CD14-positive monocyte (primary cell): Measurements from ENCODE around the gene KHNYN. TPM values are rescaled to one million over a fixed set of nuclear protein-coding genes. Genes with fewer than 3 reads are reported as not detected.

ENCODE experiments used
- DNase-seq, 3 donors: peaks; one replicate each; pipeline ENCODE4 v3.0.0-alpha.2; 2011 to 2022
- H2AFZ ChIP-seq: 2 replicates; pipeline ENCODE4 v1.6.0; 2012; ENCODE audit warnings: mild to moderate bottlenecking, low read depth, low read length, inconsistent platforms; ENCODE audit not compliant: insufficient read depth, poor library complexity, severe bottlenecking
- H3K27ac ChIP-seq, 2 donors: 1 replicate in 1 of 2; 2 replicates in 1 of 2; pipeline ENCODE4 v1.5.1; 2012 to 2013; ENCODE audit warnings: low read length in 2 of 2, control low read depth in 1 of 2, inconsistent platforms in 1 of 2, low read depth in 1 of 2, mild to moderate bottlenecking in 1 of 2
- H3K27me3 ChIP-seq, 2 donors: one replicate each; pipeline versions ENCODE4 v1.6.0 to v1.6.1; 2011 to 2013; ENCODE audit warnings: low read length in 2 of 2; ENCODE audit not compliant: control insufficient read depth in 2 of 2, insufficient read depth in 2 of 2
- H3K36me3 ChIP-seq, 2 donors: replicated peaks in 1 of 2; 1 replicate in 1 of 2; 2 replicates in 1 of 2; pipeline versions ENCODE4 v1.5.1 to v1.6.1; 2012 to 2013; ENCODE audit warnings: low read length in 2 of 2, control low read depth in 1 of 2, inconsistent platforms in 1 of 2, mild to moderate bottlenecking in 1 of 2; ENCODE audit not compliant: insufficient read depth in 2 of 2, control insufficient read depth in 1 of 2
- H3K4me1 ChIP-seq, 2 donors: 1 replicate in 1 of 2; 2 replicates in 1 of 2; pipeline versions ENCODE4 v1.5.1 to v1.6.1; 2012 to 2013; ENCODE audit warnings: low read length in 2 of 2, control low read depth in 1 of 2, inconsistent platforms in 1 of 2, mild to moderate bottlenecking in 1 of 2, moderate library complexity in 1 of 2; ENCODE audit not compliant: insufficient read depth in 2 of 2, control insufficient read depth in 1 of 2
- H3K4me2 ChIP-seq: replicated peaks from 2 replicates; pipeline ENCODE3; 2012; ENCODE audit warnings: low read length, moderate library complexity, mild to moderate bottlenecking; ENCODE audit not compliant: poor library complexity, severe bottlenecking; ENCODE audit errors: extremely low read depth
- H3K4me3 ChIP-seq, 3 experiments: fragments of 200-600 bp in 1 of 3; sonication (generic) in 1 of 3; replicated peaks in 1 of 3; 1 replicate in 2 of 3; 2 replicates in 1 of 3; pipeline ENCODE4 v1.5.1; 2011 to 2013; ENCODE audit warnings: low read length in 3 of 3, mild to moderate bottlenecking in 3 of 3, control low read depth in 2 of 3, low read depth in 2 of 3, inconsistent platforms in 1 of 3, moderate library complexity in 1 of 3
- H3K79me2 ChIP-seq: 2 replicates; pipeline ENCODE4 v1.6.0; 2012; ENCODE audit warnings: mild to moderate bottlenecking, control low read depth, inconsistent platforms, low read length, moderate library complexity; ENCODE audit not compliant: insufficient read depth
- H3K9ac ChIP-seq: 2 replicates; pipeline ENCODE4 v1.6.0; 2017; ENCODE audit warnings: low read length, mild to moderate bottlenecking; ENCODE audit not compliant: insufficient read depth, poor library complexity, severe bottlenecking
- H3K9me3 ChIP-seq, 2 donors: replicated peaks in 1 of 2; 1 replicate in 1 of 2; 2 replicates in 1 of 2; pipeline versions ENCODE4 v1.5.1 to v1.6.1; 2012 to 2013; ENCODE audit warnings: low read length in 2 of 2, control low read depth in 1 of 2; ENCODE audit not compliant: control insufficient read depth in 1 of 2, insufficient read depth in 1 of 2
- H4K20me1 ChIP-seq: 2 replicates; pipeline ENCODE4 v1.6.0; 2012; ENCODE audit warnings: mild to moderate bottlenecking, low read length, control low read depth, moderate library complexity; ENCODE audit not compliant: insufficient read depth
- H3K27ac Mint-ChIP-seq, 7 donors: one replicate each; pipeline ENCODE4 v1.8.0; 2020; ENCODE audit warnings: mild to moderate bottlenecking in 7 of 7, mixed read lengths in 7 of 7, moderate library complexity in 6 of 7, inconsistent platforms in 2 of 7
- H3K27me3 Mint-ChIP-seq, 3 donors: one replicate each; pipeline ENCODE4 v1.8.0; 2021 to 2022; ENCODE audit warnings: low read depth in 3 of 3, mild to moderate bottlenecking in 3 of 3, mixed read lengths in 3 of 3, moderate library complexity in 3 of 3, inconsistent platforms in 1 of 3
- H3K36me3 Mint-ChIP-seq, 2 donors: one replicate each; pipeline ENCODE4 v1.8.0; 2020; ENCODE audit warnings: mixed read lengths in 2 of 2, inconsistent platforms in 1 of 2, mild to moderate bottlenecking in 1 of 2
- H3K4me1 Mint-ChIP-seq: one replicate; pipeline ENCODE4 v1.8.0; 2020; ENCODE audit warnings: mild to moderate bottlenecking, mixed read lengths
- H3K4me3 Mint-ChIP-seq, 2 donors: one replicate each; pipeline ENCODE4 v1.8.0; 2020; ENCODE audit warnings: mild to moderate bottlenecking in 2 of 2, mixed read lengths in 2 of 2, moderate library complexity in 1 of 2
- H3K9me3 Mint-ChIP-seq, 7 donors: one replicate each; pipeline ENCODE4 v1.8.0; 2020 to 2022; ENCODE audit warnings: mixed read lengths in 7 of 7, mild to moderate bottlenecking in 6 of 7, moderate library complexity in 6 of 7, inconsistent platforms in 2 of 7
- WGBS: methylation state at CpG from one replicate; pipeline ENCODE4 v1.1.5; 2013; ENCODE audit warnings: missing lambda C conversion rate; ENCODE audit not compliant: insufficient coverage; 5-methylcytosine and 5-hydroxymethylcytosine counted together
- intact Hi-C, 2 donors: fragments of 100-400 bp; cut with micrococcal nuclease; formaldehyde crosslinking; loops; one replicate each; pipeline versions ENCODE4 v1.15.0 to v1.15.1; 2023
- polyA plus RNA-seq, 3 donors: library from polyadenylated mRNA; depleted of rRNA in 1 of 3; unstranded in 2 of 3; stranded (reverse) in 1 of 3; fragments of 300-500 nt in 2 of 3; fragments of >200 nt in 1 of 3; fragmentation: Illumina TruSeq in 2 of 3; gene quantifications; 1 replicate in 2 of 3; 2 replicates in 1 of 3; pipeline ENCODE4 v1.2.3, GENCODE V29; 2012 to 2021
- TF ChIP-seq, protein P1 (sequence below): fragments of 200-600 bp; IDR thresholded peaks from one replicate; pipeline ENCODE4 v1.8.0; 2022; ENCODE audit warnings: antibody characterized with exemption, mild to moderate bottlenecking

KHNYN gene
- polyA plus RNA-seq, 3 donors: 12.4 to 39.8 (median 16.0) TPM

DNA sequence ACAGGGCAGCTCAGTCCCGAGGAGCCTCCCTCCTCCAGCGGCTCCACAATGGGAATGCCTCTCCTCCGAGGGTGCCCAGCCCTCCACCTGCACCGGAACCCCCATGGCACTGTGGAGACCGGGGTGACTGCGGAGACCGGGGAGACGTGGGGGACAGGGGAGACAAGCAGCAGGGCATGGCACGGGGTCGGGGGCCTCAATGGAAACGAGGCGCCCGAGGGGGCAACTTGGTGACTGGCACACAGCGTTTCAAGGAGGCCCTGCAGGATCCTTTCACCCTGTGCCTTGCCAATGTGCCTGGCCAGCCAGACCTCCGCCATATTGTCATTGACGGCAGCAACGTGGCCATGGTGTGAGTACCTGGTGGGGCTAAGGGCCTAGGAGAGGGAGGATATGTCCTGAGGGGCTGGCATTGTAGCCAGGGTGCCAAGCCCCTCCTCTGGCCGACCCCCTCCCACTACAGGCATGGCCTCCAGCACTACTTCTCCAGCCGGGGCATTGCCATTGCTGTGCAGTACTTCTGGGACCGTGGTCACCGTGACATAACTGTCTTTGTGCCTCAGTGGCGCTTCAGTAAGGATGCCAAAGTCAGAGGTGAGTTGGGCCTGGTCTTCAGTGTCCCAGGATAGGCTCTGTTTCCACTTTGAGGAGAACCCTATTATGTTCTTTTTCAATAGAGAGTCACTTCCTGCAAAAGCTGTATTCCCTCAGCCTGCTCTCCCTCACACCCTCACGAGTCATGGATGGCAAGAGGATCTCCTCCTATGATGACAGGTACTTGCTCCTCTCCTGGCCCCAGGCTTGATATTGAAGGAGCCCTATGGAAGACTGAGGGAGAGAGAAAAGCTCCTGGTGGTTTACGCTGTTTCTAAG lies 2.7 kb downstream of the KHNYN start:
- Histone ChIP-seq H3K9ac (no peak overlapping the region), H3K79me2 (peaks cover 39% of the 10 kb centered on the region), H4K20me1 (peaks cover 54% of the 10 kb centered on the region), H3K27me3 (no peaks in the 10 kb centered on the region), H3K4me2 (peak overlapping the region; percentile 91), H3K27ac (peak overlapping the region in 1 of 2 donors; percentile 100), H3K36me3 (peaks cover 44 to 52% of the 10 kb centered on the region in 2 donors), H2AFZ (no peak overlapping the region), H3K4me1 (peaks cover 40 to 48% of the 10 kb centered on the region in 2 donors), H3K9me3 (no peaks in the 10 kb centered on the region), H3K4me3 (no peak overlapping the region)
- Mint-ChIP-seq H3K27ac (peak overlapping the region in 3 of 7 donors; percentile 48 to 96 (median 60)), H3K27me3 (peaks cover 2 to 8% (median 3%) of the 10 kb centered on the region in 3 donors), H3K4me1 (peaks cover 44% of the 10 kb centered on the region), H3K9me3 (no peaks in the 10 kb centered on the region), H3K4me3 (no peak overlapping the region), H3K36me3 (peaks cover 49 to 60% of the 10 kb centered on the region in 2 donors)
- TF ChIP-seq, protein P1, sequence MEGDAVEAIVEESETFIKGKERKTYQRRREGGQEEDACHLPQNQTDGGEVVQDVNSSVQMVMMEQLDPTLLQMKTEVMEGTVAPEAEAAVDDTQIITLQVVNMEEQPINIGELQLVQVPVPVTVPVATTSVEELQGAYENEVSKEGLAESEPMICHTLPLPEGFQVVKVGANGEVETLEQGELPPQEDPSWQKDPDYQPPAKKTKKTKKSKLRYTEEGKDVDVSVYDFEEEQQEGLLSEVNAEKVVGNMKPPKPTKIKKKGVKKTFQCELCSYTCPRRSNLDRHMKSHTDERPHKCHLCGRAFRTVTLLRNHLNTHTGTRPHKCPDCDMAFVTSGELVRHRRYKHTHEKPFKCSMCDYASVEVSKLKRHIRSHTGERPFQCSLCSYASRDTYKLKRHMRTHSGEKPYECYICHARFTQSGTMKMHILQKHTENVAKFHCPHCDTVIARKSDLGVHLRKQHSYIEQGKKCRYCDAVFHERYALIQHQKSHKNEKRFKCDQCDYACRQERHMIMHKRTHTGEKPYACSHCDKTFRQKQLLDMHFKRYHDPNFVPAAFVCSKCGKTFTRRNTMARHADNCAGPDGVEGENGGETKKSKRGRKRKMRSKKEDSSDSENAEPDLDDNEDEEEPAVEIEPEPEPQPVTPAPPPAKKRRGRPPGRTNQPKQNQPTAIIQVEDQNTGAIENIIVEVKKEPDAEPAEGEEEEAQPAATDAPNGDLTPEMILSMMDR: peak; percentile 9
- intact Hi-C loops: loop anchor here in 1 of 2 donors (10.0 kb wide), 1 partner anchor 188 kb away; the partner anchor contains the start of gene TINF2
- DNase-seq: no peak
- WGBS: 97% methylated on average over 10 of the region's 24 CpGs

- no peak overlapping the region for H3K27ac ChIP-seq
- no peaks in the 10 kb centered on the region for H3K9me3 Mint-ChIP-seq
- intact Hi-C loops: loop anchor here in 1 of 2 donors (2.0 to 10.0 kb wide), 2 partner anchors 97 to 189 kb away; partner anchors contain the start of gene TINF2
- no peak overlapping the region for H3K4me3 Mint-ChIP-seq
- H3K36me3 Mint-ChIP-seq: peaks cover 61 to 75% of the 10 kb centered on the region in 2 donors
- DNase-seq: no peak
- 78% methylated on average over 4 of the region's 7 CpGs for WGBS
- peaks cover 56% of the 10 kb centered on the region for H3K4me1 Mint-ChIP-seq
- H3K36me3 ChIP-seq: peaks cover 57 to 67% of the 10 kb centered on the region in 2 donors
- no peak overlapping the region for H3K4me2 ChIP-seq
- no peaks in the 10 kb centered on the region for H3K27me3 ChIP-seq
- H2AFZ ChIP-seq: no peak overlapping the region
- peaks cover 44% of the 10 kb centered on the region for H3K79me2 ChIP-seq
- H3K4me3 ChIP-seq: no peak overlapping the region
- H3K27ac Mint-ChIP-seq: peak overlapping the region in 1 of 7 donors; percentile 20
- H4K20me1 ChIP-seq: peaks cover 68% of the 10 kb centered on the region
- no peak overlapping the region for H3K9ac ChIP-seq
- no peaks in the 10 kb centered on the region for H3K9me3 ChIP-seq
- H3K27me3 Mint-ChIP-seq: peaks cover 0 to 2% (median 0%) of the 10 kb centered on the region in 3 donors
- H3K4me1 ChIP-seq: peaks cover 54 to 59% of the 10 kb centered on the region in 2 donors
- TF ChIP-seq, protein P1: no peak
Measured at GRCh38 chr14:24434036-24434435, 4.3 kb downstream of the KHNYN start.
